COR-L47 (cell line): ENCODE results near the gene DENND6B.
A peak's percentile ranks its signal among the peaks of the same experiment; 100 is the strongest.

Source experiments
- DNase-seq: peaks from one replicate; lab custom pipeline; 2025; lab: John Stamatoyannopoulos, UW

DENND6B gene

GRCh38 chr22:50315289-50316113 is 11.3 kb downstream of the DENND6B start:
- DNase-seq, result no peak

- no peak for DNase-seq
Measured at GRCh38 chr22:50314455-50315288, 12.1 kb downstream of the DENND6B start.

GRCh38 chr22:50314081-50314454 is 12.7 kb downstream of the DENND6B start:
- no peak for DNase-seq

- no peak for DNase-seq
Measured at GRCh38 chr22:50313600-50313999, 13.2 kb downstream of the DENND6B start.

- DNase-seq, result no peak
Measured at GRCh38 chr22:50313021-50313420, 13.8 kb downstream of the DENND6B start.

- DNase-seq, result no peak
Measured at GRCh38 chr22:50312371-50312770, 14.4 kb downstream of the DENND6B start.

GRCh38 chr22:50311606-50312351 is 15.0 kb downstream of the DENND6B start:
- no peak for DNase-seq

GRCh38 chr22:50310949-50311444 is 15.8 kb downstream of the DENND6B start:
- DNase-seq, result no peak

GRCh38 chr22:50310031-50310722 is 16.6 kb downstream of the DENND6B start:
- no peak for DNase-seq

GRCh38 chr22:50309601-50309991 is 17.2 kb downstream of the DENND6B start:
- no peak for DNase-seq

- DNase-seq, result no peak
Measured at GRCh38 chr22:50308986-50309600, 17.7 kb downstream of the DENND6B start.

- DNase-seq, result no peak
Measured at GRCh38 chr22:50308597-50308935, 18.2 kb downstream of the DENND6B start.

- no peak for DNase-seq
Measured at GRCh38 chr22:50307890-50308596, 18.8 kb downstream of the DENND6B start.

GRCh38 chr22:50306753-50307749 is 19.8 kb downstream of the DENND6B start, which contains the start of gene PLXNB2:
Gene PLXNB2, minus strand, starts transcription at chr22:50307646. Its CDS starts 17,062 bp downstream, at chr22:50290584.
- DNase-seq, result peak; percentile 80

- DNase-seq, result peak; percentile 79
Measured at GRCh38 chr22:50305923-50306566, 20.8 kb downstream of the DENND6B start.

GRCh38 chr22:50305393-50305922 is 21.4 kb downstream of the DENND6B start:
- no peak for DNase-seq

GRCh38 chr22:50304528-50305392 is 22.1 kb downstream of the DENND6B start:
- no peak for DNase-seq
